WERI-Rb-1 (cell line): ENCODE results near the gene OR51F2.

Experiments
- DNase-seq: peaks from one replicate; pipeline ENCODE4 v3.0.0-alpha.2; 2020
- H3K27ac ChIP-seq: fragments of 250-450 bp; sonication (Bioruptor Pico); 2 replicates; pipeline ENCODE4 v1.5.1; 2020; ENCODE audit warnings: mild to moderate bottlenecking, moderate library complexity
- H3K27me3 ChIP-seq: fragments of 250-450 bp; sonication (Bioruptor Pico); 2 replicates; pipeline ENCODE4 v1.5.1; 2021; ENCODE audit warnings: mild to moderate bottlenecking, low read depth, moderate library complexity; ENCODE audit not compliant: insufficient read depth, severe bottlenecking
- H3K36me3 ChIP-seq: fragments of 250-450 bp; sonication (Bioruptor Pico); 2 replicates; pipeline ENCODE4 v1.5.1; 2020; ENCODE audit warnings: mild to moderate bottlenecking, moderate library complexity
- H3K4me3 ChIP-seq: 2 replicates; pipeline ENCODE4 v1.5.1; 2011; ENCODE audit warnings: low read depth, mild to moderate bottlenecking, control low read depth, low read length
- H3K9me3 ChIP-seq: fragments of 250-450 bp; sonication (Bioruptor Pico); 2 replicates; pipeline ENCODE4 v1.5.1; 2021; ENCODE audit warnings: mild to moderate bottlenecking, moderate library complexity; ENCODE audit not compliant: severe bottlenecking
- CTCF ChIP-seq: IDR thresholded peaks from 2 replicates; pipeline ENCODE4 v1.5.1; 2011; ENCODE audit warnings: low read depth, mild to moderate bottlenecking, control low read depth, inconsistent platforms, low read length

The OR51F2 gene

GRCh38 chr11:4865855-4866254 is 44.7 kb downstream of the OR51F2 start:
- Histone ChIP-seq H3K27ac (no peak overlapping the region), H3K9me3 (no peaks in the 10 kb centered on the region), H3K36me3 (no peaks in the 10 kb centered on the region), H3K27me3 (peaks cover 29% of the 10 kb centered on the region), H3K4me3 (no peak overlapping the region)
- DNase-seq = no peak
- no peak for TF ChIP-seq CTCF
